PC-9 (cell line): Measurements from ENCODE around the gene TMEM250.

Experiments
- EZH2 ChIP-seq: fragments of 200-600 bp; sonication (generic); IDR thresholded peaks from 2 replicates; pipeline ENCODE4 v1.8.0; 2017; ENCODE audit warnings: antibody characterized with exemption, low read depth
- TF ChIP-seq, protein P1 (sequence below): fragments of 200-600 bp; sonication (generic); conservative IDR thresholded peaks from 2 replicates; pipeline ENCODE4 v1.6.1; 2017; ENCODE audit warnings: mixed run types, antibody characterized with exemption, mild to moderate bottlenecking, moderate library complexity

DNA sequence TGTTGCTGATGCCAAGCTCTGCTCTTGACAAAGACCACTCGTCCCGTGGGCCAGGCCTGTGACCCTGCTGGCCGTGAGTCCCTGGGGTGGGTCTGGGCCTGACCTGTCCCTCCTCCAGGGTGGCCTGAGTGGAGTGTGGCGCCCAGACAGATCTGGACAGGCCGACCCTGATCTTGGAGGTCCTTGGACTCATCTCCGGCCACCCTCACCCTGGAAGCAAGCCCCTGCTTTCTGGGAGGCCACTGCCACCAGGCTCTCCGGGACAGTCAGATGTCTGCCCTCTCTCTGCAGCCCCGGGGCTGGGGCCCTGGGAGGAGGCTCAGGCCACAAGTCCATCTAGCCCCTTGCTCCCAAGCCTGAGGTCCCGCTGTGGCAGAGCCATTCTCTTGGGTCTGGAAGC lies 31.2 kb upstream of the TMEM250 start:
- TF ChIP-seq, protein P1, sequence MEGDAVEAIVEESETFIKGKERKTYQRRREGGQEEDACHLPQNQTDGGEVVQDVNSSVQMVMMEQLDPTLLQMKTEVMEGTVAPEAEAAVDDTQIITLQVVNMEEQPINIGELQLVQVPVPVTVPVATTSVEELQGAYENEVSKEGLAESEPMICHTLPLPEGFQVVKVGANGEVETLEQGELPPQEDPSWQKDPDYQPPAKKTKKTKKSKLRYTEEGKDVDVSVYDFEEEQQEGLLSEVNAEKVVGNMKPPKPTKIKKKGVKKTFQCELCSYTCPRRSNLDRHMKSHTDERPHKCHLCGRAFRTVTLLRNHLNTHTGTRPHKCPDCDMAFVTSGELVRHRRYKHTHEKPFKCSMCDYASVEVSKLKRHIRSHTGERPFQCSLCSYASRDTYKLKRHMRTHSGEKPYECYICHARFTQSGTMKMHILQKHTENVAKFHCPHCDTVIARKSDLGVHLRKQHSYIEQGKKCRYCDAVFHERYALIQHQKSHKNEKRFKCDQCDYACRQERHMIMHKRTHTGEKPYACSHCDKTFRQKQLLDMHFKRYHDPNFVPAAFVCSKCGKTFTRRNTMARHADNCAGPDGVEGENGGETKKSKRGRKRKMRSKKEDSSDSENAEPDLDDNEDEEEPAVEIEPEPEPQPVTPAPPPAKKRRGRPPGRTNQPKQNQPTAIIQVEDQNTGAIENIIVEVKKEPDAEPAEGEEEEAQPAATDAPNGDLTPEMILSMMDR = no peak
- TF ChIP-seq EZH2 = no peak
